GM11168 (cell line): ENCODE measurements around the gene TXK.

Experiments used
- in situ Hi-C: fragments of 300-500 bp; cut with MboI; formaldehyde crosslinking; loops from one replicate; pipeline ENCODE4 v1.12.0; 2022; ENCODE audit warnings: low sequenced_read_pairs; ENCODE audit not compliant: unreplicated experiment

Gene TXK

DNA sequence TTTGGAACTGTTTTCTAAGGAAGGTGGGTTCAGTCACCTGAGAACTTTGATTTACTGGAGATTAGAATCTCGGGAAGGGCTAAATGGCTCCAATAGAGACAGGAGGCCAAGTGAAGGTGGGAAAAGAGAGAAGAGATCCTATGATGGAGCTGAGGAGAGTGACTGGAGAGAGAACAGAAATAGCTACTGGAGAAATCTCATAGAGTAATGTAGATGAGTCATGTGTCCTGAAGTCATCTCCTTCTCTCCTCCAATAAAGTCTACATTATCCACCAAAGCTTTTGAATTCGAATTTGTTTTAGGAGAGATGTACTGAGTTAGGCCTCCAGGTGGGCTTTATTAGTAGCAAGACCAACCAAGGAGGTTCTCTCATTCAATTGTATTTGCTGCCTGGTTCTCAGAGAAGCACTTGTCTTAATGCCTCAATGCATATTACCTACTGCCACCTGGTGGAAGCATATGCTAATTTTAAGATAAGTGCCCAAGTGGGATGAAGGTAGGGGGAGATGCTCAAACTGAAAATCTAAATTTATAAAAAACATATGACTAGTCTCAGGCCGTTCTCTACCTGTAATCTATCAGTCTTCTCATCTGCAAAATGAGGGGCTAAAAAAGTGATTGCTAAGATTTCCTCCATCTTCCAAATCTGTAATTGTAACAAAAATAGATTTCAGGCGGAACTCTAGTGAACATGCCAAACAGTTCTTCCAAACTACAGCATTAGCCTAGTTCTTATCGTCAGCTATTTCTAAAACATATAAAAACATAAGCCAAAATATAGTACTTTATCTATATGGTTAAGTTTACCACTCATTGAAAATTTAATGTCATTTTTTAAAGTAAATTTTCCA, 24.4 kb downstream of the TXK start:
- in situ Hi-C loops, result loop anchor here (10.0 kb wide), 1 partner anchor 165 kb away; no protein-coding TSS in a partner anchor

DNA sequence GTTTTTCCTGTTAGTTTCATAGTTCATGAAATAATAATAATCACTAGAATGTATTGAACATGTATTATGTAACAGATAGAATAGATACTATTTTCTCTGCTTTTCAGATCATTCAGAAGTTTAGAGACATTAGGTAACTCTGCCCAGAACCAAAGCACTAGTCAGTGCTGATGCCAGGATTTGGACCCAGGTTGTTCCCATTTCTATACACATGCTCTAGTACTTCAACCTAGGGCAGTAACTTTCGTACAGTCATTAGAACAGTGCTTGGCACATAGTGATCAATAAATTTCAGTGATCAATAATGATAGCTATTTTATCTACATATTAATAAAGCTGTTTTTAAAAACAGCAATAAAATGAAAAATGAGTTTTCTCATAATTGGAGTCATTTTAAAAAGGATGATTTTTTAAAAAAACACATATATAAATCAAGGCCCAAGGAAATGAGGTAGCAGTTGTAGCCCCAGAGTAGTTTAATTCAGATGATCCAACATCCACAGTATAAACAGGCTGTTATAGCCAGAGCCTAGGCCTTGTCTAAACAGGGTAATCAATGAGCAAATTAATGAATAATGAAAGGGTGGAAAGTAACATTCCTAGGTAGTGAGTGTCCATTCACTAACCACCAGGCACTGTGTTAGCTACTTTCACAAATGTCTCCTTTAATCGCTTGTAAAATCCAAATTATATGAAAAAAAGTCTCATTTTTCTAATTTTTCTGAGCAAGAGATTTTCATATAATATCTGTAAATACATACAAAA, 25.6 kb downstream of the TXK start:
- in situ Hi-C loops, result no loop called here

GRCh38 chr4:48105230-48105629, 28.8 kb downstream of the TXK start:
- in situ Hi-C loops, result no loop called here

DNA sequence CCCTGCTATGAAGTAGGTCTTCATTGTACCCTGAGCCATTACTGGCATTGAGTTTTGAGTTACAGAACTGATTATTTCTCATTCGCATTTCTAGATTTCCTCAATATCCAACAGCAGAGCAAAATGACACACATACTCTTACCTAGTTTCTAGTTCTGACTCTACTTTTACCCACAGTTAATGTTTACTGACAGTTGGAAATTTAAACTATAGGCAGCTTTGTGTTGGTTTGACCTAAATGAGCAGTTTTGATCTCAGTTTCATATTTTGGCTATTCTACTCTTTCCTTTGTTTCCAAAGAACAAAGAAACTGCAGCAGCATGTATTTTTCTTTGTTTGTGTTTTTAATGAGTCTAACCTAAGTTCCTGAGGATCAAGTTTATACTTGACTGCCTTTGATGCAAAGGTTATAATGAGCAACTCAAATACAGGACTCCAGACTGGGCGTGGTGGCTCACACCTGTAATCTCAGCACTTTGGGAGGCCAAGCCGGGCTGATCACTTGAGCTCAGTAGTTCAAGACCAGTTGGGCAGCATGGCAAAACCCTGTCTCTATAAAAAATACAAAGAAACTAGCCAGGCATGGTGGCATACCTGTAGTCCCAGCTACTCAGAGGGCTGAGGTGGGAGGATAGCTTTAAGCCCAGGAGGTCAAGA, 30.4 kb downstream of the TXK start:
- in situ Hi-C loops, result no loop called here

DNA sequence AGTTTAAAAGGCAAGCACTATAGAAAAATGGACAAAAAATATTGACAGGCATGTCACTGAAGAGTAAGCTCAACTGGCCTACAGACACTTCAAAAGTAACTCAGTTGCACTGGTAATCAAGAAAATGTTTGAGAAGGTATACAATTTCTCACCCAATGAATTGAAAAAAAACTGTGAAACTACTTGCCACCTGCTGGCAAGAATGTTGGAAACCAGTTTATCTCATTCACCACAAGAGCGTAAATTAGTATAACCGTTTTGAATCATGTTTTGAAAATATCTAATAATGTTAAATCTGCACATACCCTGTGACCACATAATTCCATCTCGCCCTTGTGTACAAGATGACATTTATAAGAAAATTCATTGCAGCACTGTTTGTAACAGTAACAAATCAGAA, 31.7 kb downstream of the TXK start:
- in situ Hi-C loops, result no loop called here

DNA sequence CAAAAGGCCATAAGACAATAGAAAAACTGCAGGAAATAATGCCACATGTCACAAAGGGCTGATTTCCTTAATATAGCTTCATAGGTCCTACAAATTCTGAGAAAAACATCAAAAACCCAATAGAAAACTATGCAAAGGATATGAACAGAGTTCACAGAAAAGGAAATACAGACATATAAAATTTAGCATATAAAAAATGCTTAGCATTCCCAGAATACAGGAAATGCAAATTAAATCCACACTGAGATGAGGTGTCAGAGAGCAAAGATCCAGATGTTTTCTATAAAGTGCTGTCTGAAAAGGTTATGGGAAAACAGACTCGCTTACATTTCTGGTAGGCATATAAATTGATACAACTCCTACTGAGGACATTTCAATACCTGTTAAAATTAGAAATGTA, 33.8 kb downstream of the TXK start:
- in situ Hi-C loops, result no loop called here

DNA sequence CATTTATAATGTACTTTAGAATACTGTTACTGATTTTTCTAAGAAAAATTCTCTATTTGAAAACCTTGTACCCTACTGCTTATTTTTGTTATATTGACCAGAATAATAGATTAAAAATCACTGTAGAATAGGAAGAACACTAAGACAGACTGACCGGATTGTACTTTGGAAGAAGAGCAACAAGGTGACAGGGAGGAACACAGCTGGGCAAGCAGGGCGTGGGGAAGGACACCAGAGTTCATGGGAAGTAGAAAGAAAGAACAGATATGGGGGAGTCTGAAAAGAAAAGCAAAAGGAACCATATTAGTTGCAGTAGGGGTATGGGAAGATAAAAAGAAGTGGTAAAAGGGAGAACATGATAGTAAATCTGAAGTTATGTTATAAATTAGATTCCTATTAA, 38.6 kb downstream of the TXK start:
- in situ Hi-C loops, result no loop called here

DNA sequence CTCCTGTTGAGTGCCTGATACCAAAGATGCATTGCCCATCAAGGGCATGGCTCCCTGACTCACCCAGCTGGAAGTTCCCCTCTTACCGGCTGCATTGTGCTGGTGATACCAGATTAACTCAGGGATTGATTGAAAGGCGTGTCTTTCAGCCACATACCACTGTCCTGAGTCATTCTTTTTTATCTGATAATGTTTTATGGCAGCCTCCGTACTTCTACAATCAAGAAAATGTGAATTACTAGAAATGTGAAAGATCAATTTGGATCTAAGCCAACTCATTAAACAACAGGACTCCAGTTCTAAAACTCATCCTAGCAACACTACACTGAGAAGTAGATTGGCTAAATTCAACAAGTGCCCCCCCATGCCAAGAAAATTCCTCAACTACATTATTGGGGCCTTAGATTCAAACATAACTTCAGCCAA, 40.0 kb downstream of the TXK start:
- in situ Hi-C loops, result no loop called here

DNA sequence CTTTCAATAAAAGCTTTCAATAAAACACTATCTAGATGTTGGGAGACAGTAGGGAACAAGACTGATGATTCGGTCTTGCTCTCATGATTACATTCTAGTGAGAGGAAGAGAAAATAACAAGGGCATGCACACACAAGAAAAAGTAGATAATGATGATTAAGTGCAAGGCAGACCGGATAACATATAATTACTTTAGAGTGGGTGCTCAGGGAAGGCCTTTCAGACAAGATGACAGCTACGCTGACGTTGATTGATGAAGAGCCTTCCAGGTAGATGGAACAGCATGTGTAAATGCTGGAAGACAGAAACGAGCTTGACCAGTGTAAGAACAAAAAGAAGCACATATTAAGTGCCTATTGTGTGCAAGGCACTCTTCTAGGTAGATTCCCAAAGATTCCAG, 43.4 kb downstream of the TXK start:
- in situ Hi-C loops, result no loop called here

- in situ Hi-C loops, result no loop called here
Measured at GRCh38 chr4:48085821-48086589, 48.0 kb downstream of the TXK start.

DNA sequence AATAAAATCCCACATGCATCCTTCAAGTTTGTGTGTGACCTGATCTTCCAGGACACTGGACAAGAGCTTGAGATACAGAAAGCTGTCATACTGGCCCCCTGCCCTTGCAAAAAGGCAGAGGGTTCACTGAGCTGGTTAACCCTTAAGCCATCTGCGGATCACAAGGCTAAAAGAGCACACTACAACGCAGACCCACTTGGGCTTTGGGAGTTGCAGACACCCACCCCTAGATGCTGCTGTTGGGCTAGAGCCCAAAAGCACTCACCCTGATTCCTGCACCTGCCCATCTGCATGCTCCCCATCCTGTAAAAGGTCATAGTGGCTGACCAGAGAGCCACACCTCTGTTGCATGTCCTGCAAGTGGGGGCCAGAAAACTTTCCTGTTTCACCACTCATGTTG, 51.1 kb downstream of the TXK start:
- in situ Hi-C loops, result no loop called here

DNA sequence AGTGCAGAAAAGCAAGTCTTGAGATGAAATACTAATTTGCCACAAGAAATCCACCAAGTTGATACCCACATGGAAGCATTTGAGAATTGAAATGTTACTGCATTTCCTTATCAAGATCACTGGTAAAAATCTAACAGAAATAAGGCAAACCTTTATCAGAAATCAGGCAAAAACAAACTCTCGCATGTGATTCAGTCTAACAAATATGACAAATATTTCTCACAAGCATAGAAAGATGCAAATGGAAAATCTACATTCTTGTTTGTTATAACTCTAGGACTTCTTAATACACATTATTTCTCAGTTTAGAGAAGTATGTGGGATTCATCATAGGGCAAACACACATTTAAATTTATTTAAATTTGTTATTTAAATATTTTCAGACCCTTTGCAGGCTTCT, 52.9 kb downstream of the TXK start:
- in situ Hi-C loops, result no loop called here

DNA sequence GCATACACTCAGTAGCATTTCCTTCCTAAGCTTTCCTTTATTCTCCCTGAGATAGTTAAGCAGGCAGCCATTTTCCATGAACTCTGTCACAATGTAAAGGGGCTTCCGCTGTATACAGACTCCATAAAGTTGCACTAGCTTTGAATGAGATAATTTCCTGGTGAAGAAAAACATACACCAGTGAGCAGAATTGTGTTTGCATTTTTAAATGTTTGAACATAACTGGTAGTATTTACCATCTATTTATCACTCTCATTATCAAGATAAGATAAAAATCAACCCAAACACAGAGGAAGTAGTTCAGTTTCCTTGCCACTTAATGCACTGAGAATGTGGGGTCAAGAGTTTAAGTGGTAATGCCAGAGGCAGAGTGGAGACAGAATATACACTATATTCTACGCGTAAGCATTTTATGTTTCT, 54.1 kb downstream of the TXK start:
- in situ Hi-C loops, result no loop called here

- in situ Hi-C loops, result no loop called here
Measured at GRCh38 chr4:48078862-48079655, 55.0 kb downstream of the TXK start.

GRCh38 chr4:48078425-48078824, 55.6 kb downstream of the TXK start:
- in situ Hi-C loops, result no loop called here

GRCh38 chr4:48074657-48075056, 59.4 kb downstream of the TXK start:
- in situ Hi-C loops, result no loop called here

DNA sequence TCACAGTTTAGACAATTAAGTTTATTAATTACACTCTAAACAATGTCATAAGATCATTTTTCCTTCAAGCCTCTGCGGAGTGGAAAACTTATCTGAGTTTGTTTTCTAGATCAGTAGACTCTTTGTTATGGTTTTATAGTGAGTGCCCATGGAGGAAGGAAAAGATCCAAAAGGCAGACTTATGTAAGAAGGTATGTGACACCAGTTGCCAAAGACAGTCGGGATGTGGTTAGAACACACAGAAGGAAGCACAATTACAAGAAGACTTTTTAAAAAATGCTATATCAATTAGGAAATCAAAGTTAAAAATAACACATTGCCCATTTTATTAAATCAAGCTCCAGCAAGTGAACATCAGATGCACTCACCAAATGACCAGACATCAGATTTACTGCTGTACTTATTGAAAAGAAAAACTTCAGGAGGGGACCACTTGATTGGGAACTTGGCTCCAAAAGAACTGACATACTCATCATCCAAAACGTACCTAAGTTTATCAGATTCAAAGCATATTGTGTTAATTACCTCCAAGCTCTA, 60.4 kb downstream of the TXK start:
- in situ Hi-C loops, result no loop called here

DNA sequence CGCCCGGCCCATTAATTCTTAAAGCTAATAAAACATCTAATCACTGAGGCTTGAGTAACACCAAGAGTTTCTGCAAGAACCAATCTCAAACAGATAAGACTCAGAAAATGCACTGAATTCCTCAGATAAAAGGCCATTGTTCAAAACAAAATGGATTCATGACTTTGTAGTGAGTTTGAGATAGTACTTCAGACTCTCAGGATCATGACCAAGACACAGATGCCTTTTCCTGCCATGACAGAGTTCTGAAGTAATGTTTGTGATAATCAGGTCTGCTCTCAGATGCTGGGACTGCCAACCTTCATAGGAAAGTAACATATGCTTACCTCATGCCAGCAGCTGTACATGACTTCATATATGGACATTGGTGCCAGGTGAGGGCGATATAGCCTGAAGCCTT, 62.9 kb downstream of the TXK start:
- in situ Hi-C loops, result no loop called here

DNA sequence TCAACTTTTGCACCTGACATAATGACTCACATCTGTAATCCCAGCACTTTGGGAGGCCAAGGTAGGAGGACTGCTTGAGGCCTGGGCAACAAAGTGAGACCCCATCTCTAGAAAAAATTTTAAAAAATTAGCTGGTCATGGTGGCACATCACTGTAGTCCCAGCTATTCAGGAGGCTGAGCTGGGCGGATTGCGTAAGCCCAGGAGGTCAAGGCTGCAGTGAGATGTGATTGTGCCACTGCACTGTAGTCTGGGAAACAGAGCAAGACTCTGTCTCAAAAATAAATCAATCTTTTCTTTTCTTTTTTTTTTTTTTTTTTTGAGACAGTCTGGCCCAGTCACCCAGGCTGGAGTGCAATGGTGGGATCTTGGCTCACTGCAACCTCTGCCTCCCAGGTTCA, 65.0 kb downstream of the TXK start:
- in situ Hi-C loops, result no loop called here
